Measurements from ENCODE around the gene F2R. TPM values are rescaled to one million over a fixed set of nuclear protein-coding genes. Genes with fewer than 3 reads are reported as not detected.

The F2R gene
- total and polyA plus RNA-seq, 9 of the 15 experiments (the other 6 are each of a cell fraction or from before 2014, with no cell fraction given): 4.0 to 34.7 (median 15.1) TPM

DNA sequence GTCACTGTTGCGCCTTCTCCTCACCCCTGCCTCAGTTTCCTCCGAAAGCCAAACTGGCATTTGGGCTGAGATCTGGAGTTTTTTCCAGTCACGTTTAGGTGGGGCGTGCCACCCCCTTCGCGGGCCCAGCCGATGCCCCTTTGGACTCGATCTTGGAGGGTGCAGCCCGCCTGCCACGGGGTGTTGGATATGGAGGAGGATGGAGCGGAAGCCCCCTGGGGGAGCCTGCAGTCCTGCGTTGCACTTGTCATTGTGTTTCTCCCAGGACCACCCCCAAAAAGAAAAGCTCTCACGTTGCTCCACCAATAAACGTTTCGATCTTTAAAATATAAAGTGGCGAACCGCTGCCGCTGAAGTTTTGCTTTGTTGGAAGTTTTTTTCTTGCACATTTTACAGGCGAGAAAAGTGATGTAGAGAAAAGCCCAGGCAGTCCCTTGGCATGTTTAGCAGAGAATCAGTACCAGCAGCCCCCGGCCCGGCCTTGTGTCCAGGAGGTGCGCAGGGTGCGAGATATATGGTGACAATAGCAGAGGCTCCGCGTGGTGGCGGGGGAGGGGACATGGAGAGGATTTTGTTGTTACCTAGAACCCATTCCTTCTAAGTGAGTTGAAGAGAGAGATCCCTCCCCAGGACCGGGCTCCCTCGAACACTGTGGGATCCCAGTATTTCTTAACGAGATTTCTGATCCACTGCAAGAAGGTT, 681 bp downstream of the F2R start (continued):
- TF ChIP-seq, protein P1, sequence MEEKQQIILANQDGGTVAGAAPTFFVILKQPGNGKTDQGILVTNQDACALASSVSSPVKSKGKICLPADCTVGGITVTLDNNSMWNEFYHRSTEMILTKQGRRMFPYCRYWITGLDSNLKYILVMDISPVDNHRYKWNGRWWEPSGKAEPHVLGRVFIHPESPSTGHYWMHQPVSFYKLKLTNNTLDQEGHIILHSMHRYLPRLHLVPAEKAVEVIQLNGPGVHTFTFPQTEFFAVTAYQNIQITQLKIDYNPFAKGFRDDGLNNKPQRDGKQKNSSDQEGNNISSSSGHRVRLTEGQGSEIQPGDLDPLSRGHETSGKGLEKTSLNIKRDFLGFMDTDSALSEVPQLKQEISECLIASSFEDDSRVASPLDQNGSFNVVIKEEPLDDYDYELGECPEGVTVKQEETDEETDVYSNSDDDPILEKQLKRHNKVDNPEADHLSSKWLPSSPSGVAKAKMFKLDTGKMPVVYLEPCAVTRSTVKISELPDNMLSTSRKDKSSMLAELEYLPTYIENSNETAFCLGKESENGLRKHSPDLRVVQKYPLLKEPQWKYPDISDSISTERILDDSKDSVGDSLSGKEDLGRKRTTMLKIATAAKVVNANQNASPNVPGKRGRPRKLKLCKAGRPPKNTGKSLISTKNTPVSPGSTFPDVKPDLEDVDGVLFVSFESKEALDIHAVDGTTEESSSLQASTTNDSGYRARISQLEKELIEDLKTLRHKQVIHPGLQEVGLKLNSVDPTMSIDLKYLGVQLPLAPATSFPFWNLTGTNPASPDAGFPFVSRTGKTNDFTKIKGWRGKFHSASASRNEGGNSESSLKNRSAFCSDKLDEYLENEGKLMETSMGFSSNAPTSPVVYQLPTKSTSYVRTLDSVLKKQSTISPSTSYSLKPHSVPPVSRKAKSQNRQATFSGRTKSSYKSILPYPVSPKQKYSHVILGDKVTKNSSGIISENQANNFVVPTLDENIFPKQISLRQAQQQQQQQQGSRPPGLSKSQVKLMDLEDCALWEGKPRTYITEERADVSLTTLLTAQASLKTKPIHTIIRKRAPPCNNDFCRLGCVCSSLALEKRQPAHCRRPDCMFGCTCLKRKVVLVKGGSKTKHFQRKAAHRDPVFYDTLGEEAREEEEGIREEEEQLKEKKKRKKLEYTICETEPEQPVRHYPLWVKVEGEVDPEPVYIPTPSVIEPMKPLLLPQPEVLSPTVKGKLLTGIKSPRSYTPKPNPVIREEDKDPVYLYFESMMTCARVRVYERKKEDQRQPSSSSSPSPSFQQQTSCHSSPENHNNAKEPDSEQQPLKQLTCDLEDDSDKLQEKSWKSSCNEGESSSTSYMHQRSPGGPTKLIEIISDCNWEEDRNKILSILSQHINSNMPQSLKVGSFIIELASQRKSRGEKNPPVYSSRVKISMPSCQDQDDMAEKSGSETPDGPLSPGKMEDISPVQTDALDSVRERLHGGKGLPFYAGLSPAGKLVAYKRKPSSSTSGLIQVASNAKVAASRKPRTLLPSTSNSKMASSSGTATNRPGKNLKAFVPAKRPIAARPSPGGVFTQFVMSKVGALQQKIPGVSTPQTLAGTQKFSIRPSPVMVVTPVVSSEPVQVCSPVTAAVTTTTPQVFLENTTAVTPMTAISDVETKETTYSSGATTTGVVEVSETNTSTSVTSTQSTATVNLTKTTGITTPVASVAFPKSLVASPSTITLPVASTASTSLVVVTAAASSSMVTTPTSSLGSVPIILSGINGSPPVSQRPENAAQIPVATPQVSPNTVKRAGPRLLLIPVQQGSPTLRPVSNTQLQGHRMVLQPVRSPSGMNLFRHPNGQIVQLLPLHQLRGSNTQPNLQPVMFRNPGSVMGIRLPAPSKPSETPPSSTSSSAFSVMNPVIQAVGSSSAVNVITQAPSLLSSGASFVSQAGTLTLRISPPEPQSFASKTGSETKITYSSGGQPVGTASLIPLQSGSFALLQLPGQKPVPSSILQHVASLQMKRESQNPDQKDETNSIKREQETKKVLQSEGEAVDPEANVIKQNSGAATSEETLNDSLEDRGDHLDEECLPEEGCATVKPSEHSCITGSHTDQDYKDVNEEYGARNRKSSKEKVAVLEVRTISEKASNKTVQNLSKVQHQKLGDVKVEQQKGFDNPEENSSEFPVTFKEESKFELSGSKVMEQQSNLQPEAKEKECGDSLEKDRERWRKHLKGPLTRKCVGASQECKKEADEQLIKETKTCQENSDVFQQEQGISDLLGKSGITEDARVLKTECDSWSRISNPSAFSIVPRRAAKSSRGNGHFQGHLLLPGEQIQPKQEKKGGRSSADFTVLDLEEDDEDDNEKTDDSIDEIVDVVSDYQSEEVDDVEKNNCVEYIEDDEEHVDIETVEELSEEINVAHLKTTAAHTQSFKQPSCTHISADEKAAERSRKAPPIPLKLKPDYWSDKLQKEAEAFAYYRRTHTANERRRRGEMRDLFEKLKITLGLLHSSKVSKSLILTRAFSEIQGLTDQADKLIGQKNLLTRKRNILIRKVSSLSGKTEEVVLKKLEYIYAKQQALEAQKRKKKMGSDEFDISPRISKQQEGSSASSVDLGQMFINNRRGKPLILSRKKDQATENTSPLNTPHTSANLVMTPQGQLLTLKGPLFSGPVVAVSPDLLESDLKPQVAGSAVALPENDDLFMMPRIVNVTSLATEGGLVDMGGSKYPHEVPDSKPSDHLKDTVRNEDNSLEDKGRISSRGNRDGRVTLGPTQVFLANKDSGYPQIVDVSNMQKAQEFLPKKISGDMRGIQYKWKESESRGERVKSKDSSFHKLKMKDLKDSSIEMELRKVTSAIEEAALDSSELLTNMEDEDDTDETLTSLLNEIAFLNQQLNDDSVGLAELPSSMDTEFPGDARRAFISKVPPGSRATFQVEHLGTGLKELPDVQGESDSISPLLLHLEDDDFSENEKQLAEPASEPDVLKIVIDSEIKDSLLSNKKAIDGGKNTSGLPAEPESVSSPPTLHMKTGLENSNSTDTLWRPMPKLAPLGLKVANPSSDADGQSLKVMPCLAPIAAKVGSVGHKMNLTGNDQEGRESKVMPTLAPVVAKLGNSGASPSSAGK (IDR thresholded peaks at IDR 0.05): peak; percentile 70
- TF ChIP-seq ZBTB7A (IDR thresholded peaks at IDR 0.05; ENCODE audit: borderline replicate concordance, control insufficient read depth, low read depth, low read length): peak; percentile 58; the same call in 1 of the 2 replicates
- no peak for TF ChIP-seq PHF20 (IDR thresholded peaks at IDR 0.05; ENCODE audit: partially characterized antibody)
- TF ChIP-seq XRCC3 (IDR thresholded peaks at IDR 0.05): no peak
- TF ChIP-seq NFIX (CRISPR knock-in tag; IDR thresholded peaks at IDR 0.05; ENCODE audit: low read depth): no peak
- no peak for TF ChIP-seq FOXA1 (IDR thresholded peaks at IDR 0.05; ENCODE audit: borderline replicate concordance)
- TF ChIP-seq ARNT (IDR thresholded peaks at IDR 0.05): no peak
- peak; percentile 64 for TF ChIP-seq L3MBTL2 (IDR thresholded peaks at IDR 0.05)
- TF ChIP-seq ZNF253 (CRISPR knock-in tag; conservative IDR thresholded peaks at IDR 0.05): no peak
- no peak for TF ChIP-seq MED1 (CRISPR knock-in tag; IDR thresholded peaks at IDR 0.05; ENCODE audit: borderline replicate concordance)
- TF ChIP-seq SRSF1 (IDR thresholded peaks at IDR 0.05; ENCODE audit: low read depth, low read length): no peak
- TF ChIP-seq MAFF (IDR thresholded peaks at IDR 0.05; ENCODE audit: low read length): no peak; the same call in 1 of the 2 replicates
- TF ChIP-seq ZSCAN32 (CRISPR knock-in tag; IDR thresholded peaks at IDR 0.05): no peak
- TF ChIP-seq PYGO2 (tag; IDR thresholded peaks at IDR 0.05): no peak
- TF ChIP-seq, protein P2, sequence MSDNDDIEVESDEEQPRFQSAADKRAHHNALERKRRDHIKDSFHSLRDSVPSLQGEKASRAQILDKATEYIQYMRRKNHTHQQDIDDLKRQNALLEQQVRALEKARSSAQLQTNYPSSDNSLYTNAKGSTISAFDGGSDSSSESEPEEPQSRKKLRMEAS (CRISPR knock-in tag; IDR thresholded peaks at IDR 0.05): peak; percentile 67
- TF ChIP-seq, protein P3, sequence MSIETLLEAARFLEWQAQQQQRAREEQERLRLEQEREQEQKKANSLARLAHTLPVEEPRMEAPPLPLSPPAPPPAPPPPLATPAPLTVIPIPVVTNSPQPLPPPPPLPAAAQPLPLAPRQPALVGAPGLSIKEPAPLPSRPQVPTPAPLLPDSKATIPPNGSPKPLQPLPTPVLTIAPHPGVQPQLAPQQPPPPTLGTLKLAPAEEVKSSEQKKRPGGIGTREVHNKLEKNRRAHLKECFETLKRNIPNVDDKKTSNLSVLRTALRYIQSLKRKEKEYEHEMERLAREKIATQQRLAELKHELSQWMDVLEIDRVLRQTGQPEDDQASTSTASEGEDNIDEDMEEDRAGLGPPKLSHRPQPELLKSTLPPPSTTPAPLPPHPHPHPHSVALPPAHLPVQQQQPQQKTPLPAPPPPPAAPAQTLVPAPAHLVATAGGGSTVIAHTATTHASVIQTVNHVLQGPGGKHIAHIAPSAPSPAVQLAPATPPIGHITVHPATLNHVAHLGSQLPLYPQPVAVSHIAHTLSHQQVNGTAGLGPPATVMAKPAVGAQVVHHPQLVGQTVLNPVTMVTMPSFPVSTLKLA (conservative IDR thresholded peaks at IDR 0.05): peak; percentile 60 to 62
